CD4-positive, alpha-beta T cell treated with Interleukin-21 for 1 hour (primary cell): ENCODE data around the gene PTPN12.
A peak's percentile ranks its signal among the peaks of the same experiment; 100 is the strongest.
"Not testable (repeated sequence)": the region's sequence is repeated elsewhere in the genome, so short reads cannot be mapped to it uniquely, and the experiment has no call there.

Experiments used
- DNase-seq: peaks from one replicate; pipeline ENCODE4 v3.0.0-alpha.2; 2020

The PTPN12 gene

DNA sequence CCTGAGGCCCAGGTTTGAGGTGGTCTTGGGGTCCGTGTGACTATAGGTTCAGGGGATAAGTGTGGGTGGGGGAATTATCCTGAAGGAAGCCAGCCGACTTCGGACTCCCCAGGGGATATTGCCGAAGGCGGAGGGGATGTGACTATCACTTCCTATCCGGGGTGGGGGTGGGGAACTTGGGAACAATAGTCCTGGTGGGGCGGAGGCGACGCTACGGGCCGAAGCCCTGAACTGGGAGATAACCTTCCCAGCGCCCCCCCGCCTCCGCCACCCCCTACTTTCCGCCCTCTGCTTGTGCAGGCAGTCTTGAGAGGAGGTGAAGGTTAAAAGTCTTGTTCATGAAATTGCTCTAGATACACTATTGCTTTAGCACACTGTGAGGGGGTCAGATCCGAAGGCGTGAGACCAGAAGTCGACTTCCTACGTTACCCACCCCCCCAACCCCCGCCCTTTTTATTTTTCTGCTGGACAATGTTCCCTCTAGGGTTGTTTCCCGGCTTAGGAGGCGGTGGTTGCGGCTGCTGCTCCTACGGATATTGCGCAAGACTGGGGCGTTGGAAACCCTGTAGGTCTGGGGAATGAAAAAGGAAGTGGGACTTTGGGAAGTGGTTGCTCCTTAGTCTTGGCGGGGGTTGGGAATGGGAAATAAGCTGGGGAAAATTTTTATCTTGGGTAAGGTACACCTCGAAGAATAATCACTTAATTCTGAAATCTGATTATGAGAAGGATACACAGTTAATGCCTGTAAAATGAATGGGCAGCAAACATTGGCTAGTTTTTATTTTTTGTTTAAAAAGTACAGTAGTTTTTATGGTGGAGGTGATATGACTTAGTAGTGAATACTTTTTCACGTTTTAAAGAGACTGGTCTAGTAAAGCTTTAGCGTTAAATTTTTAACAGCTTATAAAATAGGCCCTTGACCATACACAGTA, 1.5 kb downstream of the PTPN12 start:
- DNase-seq: peak; percentile 15

DNA sequence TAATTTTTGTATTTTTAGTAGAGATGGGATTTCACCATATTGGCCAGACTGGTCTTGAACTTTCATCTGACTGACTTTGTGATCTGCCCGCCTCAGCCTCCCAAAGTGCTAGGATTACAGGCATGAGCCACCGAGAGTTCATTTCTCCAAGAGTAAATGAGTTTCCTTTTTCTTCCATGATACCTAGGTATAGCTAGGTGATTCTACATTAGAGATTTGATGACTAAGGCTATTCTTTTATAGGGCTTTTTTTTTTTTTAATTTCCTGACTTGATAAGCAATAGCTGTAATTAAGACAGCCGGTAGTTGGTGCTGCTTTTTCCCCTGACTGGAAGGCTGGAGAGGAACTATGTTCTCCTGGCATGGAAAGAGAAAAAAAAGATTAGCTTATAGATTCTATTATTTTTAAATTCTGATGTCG, 3.3 kb downstream of the PTPN12 start:
- no peak for DNase-seq

DNA sequence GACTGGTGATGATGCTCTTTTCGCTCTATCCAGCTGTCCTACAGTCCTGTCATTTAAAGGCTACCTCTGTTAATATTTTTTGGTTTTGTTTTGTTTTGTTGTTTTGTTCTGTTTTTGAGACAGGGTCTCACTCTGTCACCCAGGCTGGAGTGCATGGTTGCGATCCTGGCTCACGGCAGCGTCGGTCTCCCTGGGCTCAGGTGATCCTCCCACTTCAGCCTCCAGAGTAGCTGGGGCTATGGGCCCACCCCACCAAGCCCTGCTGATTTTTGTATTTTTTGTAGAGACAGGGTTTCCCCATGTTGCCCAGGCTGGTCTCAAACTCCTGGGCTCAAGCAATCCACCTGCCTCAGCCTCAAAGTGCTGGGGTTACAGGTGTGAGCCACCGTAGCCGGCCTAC, 3.9 kb downstream of the PTPN12 start:
- DNase-seq: not testable (repeated sequence)

DNA sequence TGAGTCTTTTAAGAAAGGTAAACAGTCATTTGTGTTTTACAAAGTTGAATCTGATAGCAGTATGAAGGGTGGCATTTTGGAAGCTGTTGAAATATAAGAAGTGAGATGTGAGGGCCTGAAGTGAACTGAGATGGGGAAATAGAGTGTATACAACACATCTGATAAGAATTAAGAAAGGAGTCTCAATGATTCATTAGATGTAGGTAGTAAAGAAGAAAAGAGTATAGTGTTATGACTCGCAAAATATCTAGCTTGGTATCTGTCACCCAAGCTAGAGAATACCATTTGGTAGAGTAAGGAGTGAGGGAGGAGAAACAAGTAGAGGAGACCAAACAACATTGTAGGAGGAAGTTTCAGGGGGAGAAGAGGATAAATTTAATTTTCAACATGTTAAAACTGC, 5.3 kb downstream of the PTPN12 start:
- no peak for DNase-seq

DNA sequence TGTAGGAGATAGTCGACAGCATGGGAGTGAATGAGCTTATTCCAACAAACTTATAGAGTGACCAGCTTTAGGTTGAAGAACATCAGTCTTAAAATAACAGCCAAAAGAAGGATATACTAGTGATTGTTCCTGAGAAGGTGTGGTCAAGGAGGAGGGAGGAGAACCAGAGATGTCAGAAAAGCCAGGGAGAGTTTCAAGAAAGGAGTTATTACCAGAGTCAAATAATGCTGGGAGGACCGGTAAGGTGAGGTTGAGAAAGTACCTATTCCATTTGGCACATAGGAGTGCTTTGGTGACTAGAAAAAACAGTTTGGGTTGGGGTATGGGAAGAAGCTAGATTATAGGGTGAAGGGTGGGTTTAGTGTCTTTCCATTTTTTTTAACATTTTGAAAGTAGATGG, 5.8 kb downstream of the PTPN12 start:
- no peak for DNase-seq

DNA sequence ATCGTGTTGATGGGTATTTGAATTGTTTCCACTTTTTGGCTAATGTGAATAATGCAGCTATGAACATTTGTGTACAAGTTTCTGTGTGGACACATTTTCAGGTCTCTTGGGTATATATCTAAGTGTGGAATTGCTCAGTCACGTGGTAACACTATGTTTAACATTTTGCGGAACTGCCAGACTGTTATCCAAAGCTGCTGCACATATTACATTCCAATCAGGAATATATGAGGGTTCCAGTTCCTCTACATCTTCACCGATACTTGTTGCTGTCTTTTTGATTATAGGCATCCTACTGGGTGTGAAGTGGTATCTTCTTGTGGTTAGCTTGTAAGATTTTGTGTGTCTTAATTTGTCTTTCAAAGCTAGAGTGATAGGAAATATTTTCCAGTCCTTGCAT, 6.8 kb downstream of the PTPN12 start:
- no peak for DNase-seq

DNA sequence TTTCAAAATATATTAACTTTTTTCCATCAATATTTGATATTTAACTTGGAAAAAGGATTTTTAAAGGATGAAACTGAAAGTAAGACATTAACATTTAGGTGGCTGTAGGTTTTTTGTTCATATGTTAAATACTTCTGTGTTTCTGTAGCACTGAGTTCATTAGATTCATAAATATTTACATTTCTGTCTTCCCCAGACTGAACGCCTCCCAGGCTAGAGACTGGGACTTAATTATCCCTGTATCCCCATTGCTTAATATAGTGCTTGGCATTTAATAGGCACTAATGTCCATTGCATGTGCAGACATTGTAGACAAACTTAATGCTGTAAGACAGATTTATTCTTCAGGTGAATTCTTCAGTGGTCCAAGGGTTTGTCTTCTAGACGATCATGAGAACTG, 7.4 kb downstream of the PTPN12 start:
- DNase-seq: no peak

DNA sequence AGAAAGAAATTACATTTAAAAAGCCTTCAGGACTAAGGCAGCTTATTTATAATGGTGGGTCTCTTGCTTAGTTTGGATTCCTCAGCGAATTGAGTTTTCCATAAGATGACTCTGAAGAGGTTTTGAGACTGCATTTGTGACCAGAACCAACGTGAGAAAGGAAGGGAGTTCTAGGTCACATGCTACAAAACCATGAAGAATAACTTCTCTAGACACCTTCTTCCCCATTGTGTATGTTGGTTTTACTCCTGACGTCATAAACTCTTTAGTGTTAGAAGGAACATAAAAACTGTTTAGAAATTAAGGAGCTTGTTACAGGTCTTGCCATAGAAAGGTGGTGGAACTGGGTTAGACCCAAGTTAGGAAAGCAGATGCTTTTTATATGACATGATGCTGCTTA, 11.1 kb downstream of the PTPN12 start:
- DNase-seq: no peak

DNA sequence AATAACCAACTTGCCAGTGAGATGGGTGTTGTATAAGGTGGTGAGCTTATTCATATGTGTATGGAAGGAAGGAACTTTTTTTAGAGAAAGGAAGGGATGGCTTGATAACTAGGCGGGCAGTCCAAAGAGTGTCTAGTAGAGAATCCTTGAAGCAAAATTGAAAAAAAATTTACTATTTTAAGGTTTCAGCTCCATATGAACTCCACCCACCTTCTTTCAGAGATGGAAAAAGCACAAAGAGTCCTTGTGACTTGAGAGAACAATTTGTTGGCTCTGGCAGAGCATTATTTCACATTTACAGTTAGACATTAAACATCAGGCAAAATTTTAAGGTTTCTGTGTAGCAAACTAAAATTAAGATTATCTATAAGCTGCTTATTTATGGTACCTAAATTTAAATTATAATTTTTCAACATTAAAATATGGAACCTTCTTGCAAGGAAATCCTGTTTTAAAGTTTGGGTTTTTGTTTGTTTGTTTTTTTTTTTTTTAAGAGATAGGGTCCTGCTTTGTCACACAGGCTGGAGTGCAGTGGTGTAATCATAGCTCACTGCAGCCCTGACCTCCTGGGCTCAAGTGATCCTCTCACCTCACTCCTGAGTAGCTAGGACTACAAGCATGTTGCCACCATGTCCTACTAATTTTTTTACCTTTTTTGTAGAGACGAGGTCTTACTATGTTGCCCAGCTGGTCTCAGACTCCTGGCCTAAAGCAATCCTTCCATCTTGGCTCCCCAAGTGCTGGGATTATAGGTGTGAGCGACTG, 12.2 kb downstream of the PTPN12 start:
- no peak for DNase-seq

DNA sequence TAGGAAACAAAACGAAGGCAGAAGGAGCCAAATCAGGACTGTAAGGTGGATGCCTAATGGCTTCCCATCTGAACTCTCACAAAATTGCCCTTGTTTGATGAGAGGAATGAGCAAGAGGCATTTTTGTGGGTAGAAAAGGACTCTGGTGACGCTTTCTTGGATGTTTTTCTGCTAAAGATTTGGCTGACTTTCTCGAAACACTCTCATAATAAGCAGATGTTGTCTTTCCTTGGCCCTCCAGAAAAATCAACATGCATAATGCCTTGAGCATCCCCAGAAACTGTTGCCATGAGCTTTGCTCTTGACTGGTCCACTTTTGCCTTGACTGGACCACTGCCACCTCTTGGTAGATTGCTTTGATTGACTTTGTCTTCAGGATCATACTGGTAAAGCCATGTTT, 13.5 kb downstream of the PTPN12 start:
- DNase-seq: no peak

DNA sequence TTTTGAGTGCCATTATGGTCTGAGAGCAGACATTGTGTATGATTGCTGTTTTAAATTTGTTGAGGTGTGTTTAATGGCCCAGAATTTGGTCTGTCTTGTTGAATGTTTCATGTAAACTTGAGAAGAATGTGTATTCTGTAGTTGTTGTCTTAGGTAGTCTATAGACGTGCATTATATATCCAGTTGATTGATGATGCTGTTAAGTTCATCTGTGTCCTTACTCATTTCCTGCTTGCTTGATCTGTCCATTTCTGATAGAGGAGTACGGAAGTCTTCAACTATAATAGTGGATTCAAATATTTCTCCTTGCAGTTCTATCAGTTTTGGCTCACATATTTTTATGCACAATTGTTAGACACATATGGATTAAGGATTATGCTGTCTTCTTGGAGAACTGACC, 16.0 kb downstream of the PTPN12 start:
- no peak for DNase-seq

DNA sequence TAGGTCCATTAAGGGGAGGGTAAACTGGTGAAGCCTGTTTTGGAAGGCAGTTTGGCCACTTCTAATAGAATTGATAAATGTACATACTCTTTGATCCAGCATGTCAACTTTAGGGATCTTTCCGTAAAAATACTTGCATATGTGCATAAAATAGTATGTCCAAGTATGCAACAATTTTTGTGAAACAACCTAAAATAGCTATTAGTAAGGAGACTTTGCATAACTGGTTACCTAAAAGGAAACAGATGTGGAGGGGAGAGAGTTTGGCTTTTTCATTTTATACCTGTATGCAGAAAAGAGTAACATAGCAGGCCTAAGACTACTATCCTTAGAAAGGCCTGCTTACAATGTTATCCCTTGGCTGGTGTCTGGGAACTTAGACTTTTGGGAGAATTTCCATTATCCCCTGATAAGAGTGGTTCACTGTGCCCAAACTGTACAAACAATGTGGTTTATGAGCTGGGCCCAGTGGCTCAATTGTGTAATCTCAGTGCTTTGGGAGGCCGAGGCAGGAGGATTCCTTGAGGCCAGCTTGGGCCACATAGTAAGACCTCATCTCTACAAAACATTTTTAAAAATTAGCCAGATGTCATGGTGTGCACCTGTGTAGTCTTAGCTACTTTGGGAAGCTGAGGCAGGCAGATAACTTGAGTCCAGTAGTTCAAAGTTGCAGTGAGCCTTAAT, 21.3 kb downstream of the PTPN12 start:
- DNase-seq: no peak

DNA sequence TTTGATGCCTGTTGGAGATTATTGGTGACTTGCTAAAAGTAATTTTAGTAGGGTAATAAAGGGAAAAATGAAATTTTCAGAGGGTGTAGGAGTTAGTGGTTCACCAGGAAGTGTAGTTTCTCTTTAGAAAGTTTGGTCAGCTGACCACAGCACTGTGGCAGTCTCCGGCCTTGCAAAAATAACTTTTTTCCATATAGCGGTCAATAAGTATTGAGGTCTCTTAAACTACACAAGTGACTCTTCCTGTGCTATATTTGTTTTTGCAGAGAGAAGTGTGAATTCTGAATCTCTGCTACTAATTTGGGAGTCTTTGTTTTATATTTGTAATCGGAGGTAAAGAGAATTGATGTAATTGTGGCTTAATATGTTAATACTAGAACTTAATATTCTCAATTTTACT, 24.3 kb downstream of the PTPN12 start:
- no peak for DNase-seq

DNA sequence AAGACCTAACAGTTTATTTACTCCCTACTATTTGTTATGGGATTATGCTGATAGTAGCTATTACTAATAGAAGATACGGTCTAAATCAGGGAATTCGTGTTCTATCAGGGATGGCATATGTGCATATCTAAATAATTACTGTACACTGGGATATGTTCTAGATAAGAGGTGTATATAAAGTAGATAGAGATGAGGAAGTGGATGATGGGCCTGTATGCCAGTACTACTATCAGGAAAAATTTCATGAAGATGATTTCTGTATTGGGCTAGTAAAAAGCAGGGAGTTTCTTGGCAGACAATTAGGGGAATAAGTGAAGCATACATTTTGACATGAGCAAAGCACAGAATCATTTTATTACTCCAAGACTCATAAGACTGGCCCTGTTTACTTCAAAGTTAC, 26.2 kb downstream of the PTPN12 start:
- DNase-seq: no peak

DNA sequence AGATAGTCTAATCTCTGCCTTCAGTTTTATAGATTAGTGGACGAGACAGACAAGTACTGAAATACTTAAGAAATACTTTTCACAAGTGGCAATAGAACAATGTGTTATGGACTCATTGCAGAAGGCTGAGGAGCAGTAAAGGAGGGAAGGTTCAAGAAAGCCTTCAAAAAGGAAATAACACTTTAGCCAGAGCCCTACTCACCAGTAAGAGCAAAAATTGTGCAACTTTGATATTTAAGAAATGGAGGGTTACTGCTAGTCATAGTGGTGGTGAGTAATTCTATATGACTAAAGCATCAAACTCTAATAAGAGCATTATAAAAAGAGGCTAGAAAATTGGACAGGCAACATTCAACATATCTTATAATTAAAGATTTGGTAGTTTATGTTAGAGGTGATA, 28.8 kb downstream of the PTPN12 start:
- DNase-seq: no peak

DNA sequence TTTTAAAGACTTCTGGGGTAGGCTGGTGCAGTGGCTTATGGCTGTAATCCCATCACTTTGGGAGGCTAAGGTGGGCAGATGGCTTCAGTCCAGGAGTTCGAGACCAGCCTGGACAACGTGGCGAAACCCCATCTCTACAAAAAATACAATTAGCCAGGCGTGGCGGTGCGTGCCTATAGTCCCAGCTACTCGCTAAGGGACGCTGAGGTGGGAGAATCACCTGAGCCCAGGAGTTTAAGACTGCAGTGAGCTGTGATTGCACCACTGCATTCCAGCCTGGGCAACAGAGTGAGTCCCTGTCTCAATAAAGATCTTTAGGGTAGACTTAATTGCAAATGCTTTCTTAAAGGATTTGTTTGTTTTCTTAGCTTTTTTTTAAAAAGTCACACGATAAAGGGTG, 29.3 kb downstream of the PTPN12 start:
- DNase-seq: no peak

DNA sequence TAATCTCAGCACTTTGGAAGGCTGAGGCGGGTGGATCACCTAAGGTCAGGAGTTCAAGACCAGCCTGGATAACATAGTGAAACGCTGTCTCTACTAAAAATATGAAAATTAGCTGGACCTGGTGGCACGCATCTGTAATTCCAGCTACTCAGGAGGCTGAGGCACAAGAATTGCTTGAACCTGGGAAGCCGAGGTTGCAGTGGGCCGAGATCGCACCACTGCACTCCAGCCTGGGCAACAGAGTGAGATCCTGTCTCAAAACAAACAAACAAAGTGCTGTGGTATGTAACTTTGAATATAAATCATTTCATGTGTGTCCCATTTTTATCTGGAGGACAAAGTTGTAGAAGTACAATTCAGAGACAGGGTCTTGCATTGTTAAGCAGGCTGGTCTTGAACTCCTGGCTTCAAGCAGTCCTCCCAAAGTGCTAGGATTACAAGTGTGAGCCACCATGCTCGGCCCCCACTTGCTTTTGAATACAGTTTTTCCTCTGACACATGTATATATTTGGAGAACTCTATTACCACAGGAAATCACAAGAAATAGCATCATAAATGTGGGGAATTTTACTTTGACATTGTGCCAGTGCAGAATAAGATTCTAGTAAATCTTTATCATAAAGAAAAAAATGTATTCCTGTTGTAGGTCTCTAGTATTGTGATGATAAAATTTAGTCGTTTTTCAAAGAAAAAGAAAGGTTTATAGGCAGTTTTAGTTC, 32.6 kb downstream of the PTPN12 start:
- no peak for DNase-seq

DNA sequence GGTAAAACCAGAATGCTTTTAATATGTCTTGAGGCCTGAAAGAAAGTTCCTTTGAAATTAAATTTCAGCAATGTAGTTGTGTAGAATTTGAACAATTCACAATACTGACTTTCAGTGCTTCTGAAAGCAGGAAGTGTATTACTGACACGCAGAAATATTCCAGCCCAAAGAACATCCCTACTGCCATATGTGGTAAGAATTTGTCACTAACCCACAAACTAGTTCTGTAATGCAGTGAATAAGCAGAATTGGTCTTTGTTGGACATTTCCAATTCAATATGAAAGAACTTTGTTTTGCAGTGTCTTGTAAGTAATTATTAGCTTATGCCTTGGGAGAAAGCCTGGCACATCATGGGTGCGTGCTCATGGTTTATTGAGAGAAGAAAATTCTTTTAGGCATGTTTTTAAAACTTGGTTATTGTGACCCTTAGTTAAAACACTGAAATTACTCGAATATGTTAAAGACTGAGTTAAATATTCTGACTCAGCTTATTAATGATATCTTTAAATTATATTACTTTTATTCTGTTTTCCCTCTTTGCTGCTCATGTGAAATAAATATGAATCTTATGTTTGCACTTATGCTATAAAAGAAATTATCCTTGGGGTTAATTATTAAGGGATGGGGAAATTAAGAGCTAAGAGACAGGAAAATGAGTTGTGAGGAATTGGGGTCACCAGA, 33.4 kb downstream of the PTPN12 start:
- DNase-seq: no peak

DNA sequence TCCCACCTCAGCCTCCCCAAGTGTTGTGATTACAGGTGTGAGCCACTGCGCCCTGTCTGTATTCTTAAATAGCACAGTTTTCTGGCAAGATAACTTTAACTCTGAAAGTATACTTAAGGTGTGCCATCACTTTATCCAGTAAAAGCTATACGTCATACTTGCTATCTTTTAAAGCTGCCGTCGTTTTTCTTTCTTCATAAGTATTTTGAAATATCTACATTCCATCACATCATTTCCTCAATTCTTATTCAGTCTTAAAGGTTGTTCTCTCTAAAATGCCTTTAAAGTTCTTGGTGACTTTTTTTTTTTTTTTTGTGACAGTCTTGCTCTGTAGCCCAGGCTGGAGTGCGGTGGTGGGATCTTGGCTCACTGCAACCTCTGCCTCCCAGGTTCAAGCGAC, 34.7 kb downstream of the PTPN12 start:
- DNase-seq: no peak

DNA sequence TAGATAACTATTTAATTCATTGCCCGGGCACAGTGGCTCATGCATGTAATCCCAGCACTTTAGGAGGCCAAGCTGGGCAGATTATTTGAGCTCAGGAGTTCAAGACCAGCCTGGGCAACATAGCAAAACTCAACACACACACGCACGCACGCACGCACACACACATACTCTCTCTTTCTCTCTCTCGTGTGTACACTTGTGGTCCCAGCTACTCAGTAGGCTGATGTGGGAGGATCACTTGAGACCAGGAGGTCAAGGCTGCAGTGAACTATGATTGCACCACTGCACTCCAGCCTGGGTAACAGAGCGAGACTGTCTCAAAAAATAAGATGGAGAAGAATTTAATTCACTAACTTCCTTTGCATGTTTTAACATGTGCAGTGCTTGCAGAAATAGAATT, 38.1 kb downstream of the PTPN12 start:
- DNase-seq: no peak

DNA sequence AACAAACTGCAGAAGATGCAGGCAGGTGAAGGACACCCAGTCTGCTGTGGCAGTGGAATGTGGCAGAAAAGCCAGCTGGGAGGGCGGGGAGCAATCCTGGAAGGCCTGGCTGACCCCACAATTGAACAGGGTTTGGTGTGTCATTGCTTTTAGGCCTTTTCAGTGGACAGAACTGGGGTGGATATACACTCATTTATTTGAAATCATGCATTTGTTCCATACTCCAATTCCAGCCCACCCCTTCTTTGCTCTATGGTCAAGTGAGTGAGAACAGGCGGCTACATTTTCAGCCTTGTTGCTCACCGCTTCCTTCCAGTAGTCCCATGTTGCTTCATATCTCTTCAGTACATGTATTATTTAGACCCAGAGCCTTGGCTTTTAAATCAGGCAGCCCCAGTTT, 39.8 kb downstream of the PTPN12 start:
- no peak for DNase-seq

DNA sequence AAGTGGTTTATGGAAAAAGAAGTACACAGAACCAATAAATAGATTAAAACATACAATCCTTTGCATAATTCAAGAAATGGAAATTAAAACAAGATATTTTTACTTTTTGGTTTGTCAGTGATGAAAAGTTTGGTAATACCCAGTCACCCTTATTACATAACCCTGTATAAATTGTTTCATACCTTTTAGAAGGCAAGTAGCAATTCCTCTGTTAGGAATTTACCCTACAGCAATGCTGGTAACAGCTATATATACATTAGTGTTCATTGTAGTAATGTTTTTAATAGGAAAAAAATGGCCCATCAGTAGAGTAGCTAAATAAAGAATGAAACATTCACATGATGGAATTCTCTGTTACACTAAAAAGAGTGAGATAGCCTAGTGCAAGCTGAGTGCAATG, 42.7 kb downstream of the PTPN12 start:
- no peak for DNase-seq
